ENCODE data around the gene FAM210A. TPM values are rescaled to one million over a fixed set of nuclear protein-coding genes. Genes with fewer than 3 reads are reported as not detected.

Gene FAM210A
- total RNA-seq, 2 donors from 2014 or later: 8.7 to 27.7 TPM

- Histone ChIP-seq H3K36me3 (no peaks in the 10 kb centered on the region), H3K27me3 (replicated peaks; ENCODE audit: insufficient read depth) (no peaks in the 10 kb centered on the region), H3K4me1 (ENCODE audit: control insufficient read depth in 1 of 2, low read depth in 2 of 2) (peaks cover 0 to 20% of the 10 kb centered on the region in 2 donors), H3K27ac (no peak overlapping the region), H3K4me3 (no peak overlapping the region), H3K9me3 (no peaks in the 10 kb centered on the region)
- no peak for DNase-seq (ENCODE audit: low spot score)
- TF ChIP-seq, protein P1, sequence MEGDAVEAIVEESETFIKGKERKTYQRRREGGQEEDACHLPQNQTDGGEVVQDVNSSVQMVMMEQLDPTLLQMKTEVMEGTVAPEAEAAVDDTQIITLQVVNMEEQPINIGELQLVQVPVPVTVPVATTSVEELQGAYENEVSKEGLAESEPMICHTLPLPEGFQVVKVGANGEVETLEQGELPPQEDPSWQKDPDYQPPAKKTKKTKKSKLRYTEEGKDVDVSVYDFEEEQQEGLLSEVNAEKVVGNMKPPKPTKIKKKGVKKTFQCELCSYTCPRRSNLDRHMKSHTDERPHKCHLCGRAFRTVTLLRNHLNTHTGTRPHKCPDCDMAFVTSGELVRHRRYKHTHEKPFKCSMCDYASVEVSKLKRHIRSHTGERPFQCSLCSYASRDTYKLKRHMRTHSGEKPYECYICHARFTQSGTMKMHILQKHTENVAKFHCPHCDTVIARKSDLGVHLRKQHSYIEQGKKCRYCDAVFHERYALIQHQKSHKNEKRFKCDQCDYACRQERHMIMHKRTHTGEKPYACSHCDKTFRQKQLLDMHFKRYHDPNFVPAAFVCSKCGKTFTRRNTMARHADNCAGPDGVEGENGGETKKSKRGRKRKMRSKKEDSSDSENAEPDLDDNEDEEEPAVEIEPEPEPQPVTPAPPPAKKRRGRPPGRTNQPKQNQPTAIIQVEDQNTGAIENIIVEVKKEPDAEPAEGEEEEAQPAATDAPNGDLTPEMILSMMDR (IDR thresholded peaks at IDR 0.05): no peak
- no peak for ATAC-seq (ENCODE audit: insufficient number of reproducible peaks, low FRiP score, low read depth)
Observed at GRCh38 chr18:13638719-13639595, 87.4 kb downstream of the FAM210A start.

GRCh38 chr18:13635046-13635445 lies 91.3 kb downstream of the FAM210A start:
- ATAC-seq (ENCODE audit: insufficient number of reproducible peaks, low FRiP score, low read depth) (no peak), DNase-seq (ENCODE audit: low spot score) (no peak)
- no peaks in the 10 kb centered on the region for H3K9me3 ChIP-seq

DNA sequence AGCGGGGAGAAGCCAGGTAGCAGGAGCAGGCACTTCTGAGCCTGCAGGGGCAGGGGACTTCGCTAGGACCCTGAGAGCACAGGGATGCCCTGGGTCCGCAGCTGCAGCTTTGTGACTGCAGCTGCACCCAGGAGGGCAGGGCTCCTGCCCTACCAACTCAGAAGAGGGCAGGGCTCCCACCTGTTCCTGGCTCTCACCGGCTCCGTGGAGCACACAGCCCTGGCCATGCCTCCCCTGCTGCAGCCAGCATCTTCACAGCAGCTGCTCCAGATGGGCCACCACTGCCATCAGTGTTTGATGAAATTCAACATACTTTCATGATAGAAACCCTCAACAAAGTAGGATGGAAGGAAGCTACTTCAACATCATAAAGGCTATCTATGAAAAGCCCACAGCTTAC lies 92.7 kb downstream of the FAM210A start:
- Histone ChIP-seq H3K36me3 (no peaks in the 10 kb centered on the region), H3K9me3 (no peaks in the 10 kb centered on the region), H3K27me3 (replicated peaks; ENCODE audit: insufficient read depth) (no peaks in the 10 kb centered on the region), H3K27ac (no peak overlapping the region), H3K4me1 (ENCODE audit: control insufficient read depth in 1 of 2, low read depth in 2 of 2) (peaks cover 0 to 16% of the 10 kb centered on the region in 2 donors), H3K4me3 (no peak overlapping the region)
- TF ChIP-seq, protein P1 (IDR thresholded peaks at IDR 0.05): no peak
- no peak for DNase-seq (ENCODE audit: low spot score)
- ATAC-seq (ENCODE audit: insufficient number of reproducible peaks, low FRiP score, low read depth): no peak

More at GRCh38 chr18:13635046-13635445, 91.3 kb downstream of the FAM210A start:
- H3K4me3 ChIP-seq: no peak overlapping the region
- TF ChIP-seq, protein P1 (IDR thresholded peaks at IDR 0.05): no peak
- no peak overlapping the region for H3K27ac ChIP-seq
- H3K36me3 ChIP-seq: no peaks in the 10 kb centered on the region
- peaks cover 0 to 12% of the 10 kb centered on the region in 2 donors for H3K4me1 ChIP-seq (ENCODE audit: control insufficient read depth in 1 of 2, low read depth in 2 of 2)
- H3K27me3 ChIP-seq (replicated peaks; ENCODE audit: insufficient read depth): no peaks in the 10 kb centered on the region

GRCh38 chr18:13630716-13631268 lies 95.6 kb downstream of the FAM210A start:
- DNase-seq (ENCODE audit: low spot score) (no peak), ATAC-seq (ENCODE audit: insufficient number of reproducible peaks, low FRiP score, low read depth) (no peak)
- Histone ChIP-seq H3K27ac (no peak overlapping the region), H3K36me3 (no peaks in the 10 kb centered on the region), H3K27me3 (replicated peaks; ENCODE audit: insufficient read depth) (no peaks in the 10 kb centered on the region), H3K4me3 (no peak overlapping the region), H3K4me1 (ENCODE audit: control insufficient read depth in 1 of 2, low read depth in 2 of 2) (peaks cover 0 to 16% of the 10 kb centered on the region in 2 donors), H3K9me3 (no peaks in the 10 kb centered on the region)
- TF ChIP-seq, protein P1 (IDR thresholded peaks at IDR 0.05): no peak

Data from thoracic aorta (tissue), 2 donors.